HepG2 (cell line): Measurements from ENCODE around the gene TNNT1. TPM values are rescaled to one million over a fixed set of nuclear protein-coding genes. Genes with fewer than 3 reads are reported as not detected.

ENCODE experiments used
- ATAC-seq: fragments of 200-7000 bp; cut with Tn5 transposase; 3 replicates; pipeline ENCODE4 v1.9.1; 2020; ENCODE audit warnings: mild to moderate bottlenecking, moderate library complexity
- BruUV-seq: library from RNA; stranded (reverse); fragments of 400-500 nt; replicated peaks from 2 replicates; lab custom pipeline; 2021; lab: Mats Ljungman, UMichigan
- CTCF ChIA-PET: fragments of 300-600 bp; formaldehyde crosslinking; extraction: SDS; loops from one replicate; lab custom pipeline; 2021; ENCODE audit warnings: low total read pairs, inconsistent platforms, low intra/inter-chr PET ratio; lab: Yijun Ruan, JAX
- POLR2A ChIA-PET: fragments of 350-600 bp; sonication (Branson Sonifier 250); formaldehyde crosslinking; loops from one replicate; lab custom pipeline; 2020; ENCODE audit warnings: antibody characterized with exemption, inconsistent platforms; lab: Yijun Ruan, JAX
- DNase-seq: peaks from one replicate; pipeline ENCODE4 v3.0.0-alpha.2; 2015; ENCODE audit warnings: low spot score
- FAIRE-seq: peaks from 3 replicates; lab custom pipeline; 2011; peaks lifted over from hg19 to GRCh38; lab: Jason Lieb, UNC
- H2AFZ ChIP-seq: one replicate; pipeline ENCODE4 v1.6.1; 2011; ENCODE audit warnings: low read length, inconsistent platforms
- H3K27ac ChIP-seq: fragments of 300-600 bp; 3 replicates; pipeline ENCODE4 v1.8.0; 2011; ENCODE audit warnings: mixed run types, mild to moderate bottlenecking, mixed read lengths, low read length, inconsistent platforms; ENCODE audit not compliant: insufficient read depth; ENCODE audit errors: extremely low read length
- H3K27me3 ChIP-seq, 2 experiments: fragments of 200-600 bp in 1 of 2; 2 replicates in 1 of 2; 3 replicates in 1 of 2; pipeline versions ENCODE4 v1.6.0 to v1.8.0; 2011; ENCODE audit warnings: low read length in 2 of 2, mild to moderate bottlenecking in 2 of 2, moderate library complexity in 2 of 2, inconsistent platforms in 1 of 2; ENCODE audit not compliant: insufficient read depth in 2 of 2, control insufficient read depth in 1 of 2
- H3K36me3 ChIP-seq, 2 experiments: fragments of 200-600 bp in 1 of 2; replicated peaks in 1 of 2; 2 replicates in 1 of 2; 3 replicates in 1 of 2; pipeline versions ENCODE4 v1.5.1 to v1.8.0; 2011; ENCODE audit warnings: low read length in 2 of 2, inconsistent platforms in 1 of 2; ENCODE audit not compliant: insufficient read depth in 2 of 2, control insufficient read depth in 1 of 2
- H3K4me1 ChIP-seq: 2 replicates; pipeline ENCODE4 v1.5.1; 2012; ENCODE audit warnings: low read length, inconsistent platforms; ENCODE audit not compliant: insufficient read depth
- H3K4me2 ChIP-seq: 2 replicates; pipeline ENCODE4 v1.6.0; 2011; ENCODE audit warnings: low read depth, low read length, inconsistent platforms
- H3K4me3 ChIP-seq, 3 experiments: fragments of 200-600 bp in 1 of 3; sonication (generic), shearing (Covaris generic) in 1 of 3; replicated peaks in 1 of 3; 2 replicates each; pipeline ENCODE4 v1.5.1; 2011 to 2016; ENCODE audit warnings: low read length in 3 of 3, inconsistent platforms in 2 of 3, low read depth in 2 of 3, mild to moderate bottlenecking in 2 of 3, control low read depth in 1 of 3, mixed read lengths in 1 of 3; ENCODE audit not compliant: insufficient read depth in 1 of 3
- H3K79me2 ChIP-seq: one replicate; pipeline ENCODE4 v1.6.1; 2011; ENCODE audit warnings: low read length, inconsistent platforms; ENCODE audit not compliant: insufficient read depth
- H3K9ac ChIP-seq: 2 replicates; pipeline ENCODE4 v1.6.0; 2011; ENCODE audit warnings: mild to moderate bottlenecking, low read depth, low read length, inconsistent platforms; ENCODE audit not compliant: insufficient read depth
- H3K9me3 ChIP-seq: 2 replicates; pipeline ENCODE4 v1.5.1; 2012; ENCODE audit warnings: mild to moderate bottlenecking, low read length
- H4K20me1 ChIP-seq: 2 replicates; pipeline ENCODE4 v1.6.0; 2011; ENCODE audit warnings: inconsistent platforms, mild to moderate bottlenecking, low read length, moderate library complexity; ENCODE audit not compliant: insufficient read depth
- ARID4A ChIP-seq: sonication (generic); formaldehyde crosslinking; IDR thresholded peaks from 2 replicates; pipeline ENCODE4 v1.5.0; 2020; ENCODE audit warnings: mild to moderate bottlenecking, missing genetic modification reagents, borderline replicate concordance
- ESRRA ChIP-seq: sonication (generic); formaldehyde crosslinking; IDR thresholded peaks from 2 replicates; pipeline ENCODE4 v1.5.1; 2020; ENCODE audit warnings: mild to moderate bottlenecking, low read depth, missing genetic modification reagents
- HCFC1 ChIP-seq: fragments of 150-350 bp; IDR thresholded peaks from 2 replicates; pipeline ENCODE4 v1.6.1; 2014; ENCODE audit warnings: low read depth, low read length
- SIN3B ChIP-seq: fragments of 150-350 bp; IDR thresholded peaks from 2 replicates; pipeline ENCODE4 v1.6.1; 2014; ENCODE audit warnings: low read length
- SUZ12 ChIP-seq: fragments of 150-350 bp; IDR thresholded peaks from 2 replicates; pipeline ENCODE4 v1.6.1; 2014; ENCODE audit warnings: low read depth, low read length
- TBP ChIP-seq: sonication (generic); formaldehyde crosslinking; IDR thresholded peaks from 2 replicates; pipeline ENCODE4 v1.5.0; 2020; ENCODE audit warnings: missing genetic modification reagents
- THAP11 ChIP-seq: IDR thresholded peaks from 2 replicates; pipeline ENCODE4 v1.6.1; 2016; ENCODE audit warnings: missing biosample characterization, missing genetic modification reagents
- ZNF143 ChIP-seq: sonication (generic); formaldehyde crosslinking; IDR thresholded peaks from 2 replicates; pipeline ENCODE4 v1.4.0; 2020; ENCODE audit warnings: missing genetic modification reagents
- ZNF160 ChIP-seq: sonication (generic); formaldehyde crosslinking; IDR thresholded peaks from 2 replicates; pipeline ENCODE4 v1.8.0; 2022; ENCODE audit warnings: mild to moderate bottlenecking, inconsistent platforms, missing genetic modification reagents
- WGBS: methylation state at CpG from one replicate; pipeline ENCODE4 v1.1.6; 2017; ENCODE audit warnings: low lambda C conversion rate; 5-methylcytosine and 5-hydroxymethylcytosine counted together
- in situ Hi-C: cut with HindIII; loops from 2 replicates; pipeline ENCODE4 v1.10.0; 2017; ENCODE audit warnings: low pct_unique_long_range_greater_than_20kb; ENCODE audit not compliant: extremely low pct_ligation_motif_present
- intact Hi-C: fragments of 100-400 bp; cut with micrococcal nuclease; formaldehyde crosslinking; loops from one replicate; pipeline ENCODE4 v1.10.0; 2022; ENCODE audit not compliant: unreplicated experiment
- polyA plus RNA-seq, 8 experiments: library from polyadenylated mRNA; depleted of rRNA in 3 of 8; stranded (reverse) in 7 of 8; unstranded in 1 of 8; fragments of >200 nt; fragmentation: Illumina TruSeq in 4 of 8; extraction: Trizol in 4 of 8; gene quantifications; 2 replicates each; pipeline versions ENCODE4 v1.2.1 to v1.2.3, GENCODE V29; 2011 to 2016; ENCODE audit warnings: low read depth in 4 of 8, missing spikeins in 1 of 8, mixed read lengths in 1 of 8; ENCODE audit not compliant: insufficient read depth in 1 of 8
- total RNA-seq, 5 experiments: library from RNA; depleted of rRNA; stranded (reverse); fragments of >200 nt; fragmentation: Illumina TruSeq; extraction: Trizol; gene quantifications; 2 replicates each; pipeline ENCODE4 v1.2.3, GENCODE V29; 2016; ENCODE audit warnings: low read depth in 1 of 5

TNNT1 gene
- total and polyA plus RNA-seq, 2 of the 13 experiments (the other 11 are each of a cell fraction or from before 2014, with no cell fraction given) = 1.3 to 2.4 TPM

- TF ChIP-seq ARID4A (CRISPR knock-in tag) = no peak
These were observed 48.5 kb upstream of the TNNT1 start (continued) for GRCh38 chr19:55197528-55197927.

- intact Hi-C loops = loop anchor here (1.0 kb wide), 1 partner anchor 19 kb away; no protein-coding TSS in a partner anchor
These were observed 47.8 kb upstream of the TNNT1 start for GRCh38 chr19:55196803-55197202.

More at GRCh38 chr19:55196803-55197202, 47.8 kb upstream of the TNNT1 start:
- Histone ChIP-seq H2AFZ (no peak overlapping the region), H4K20me1 (peaks cover under 1% of the 10 kb centered on the region; the same call in 1 of the 2 replicates), H3K79me2 (no peaks in the 10 kb centered on the region), H3K27me3 (no peaks in the 10 kb centered on the region), H3K9me3 (no peaks in the 10 kb centered on the region), H3K4me3 (no peak overlapping the region), H3K36me3 (peaks cover 22 to 63% of the 10 kb centered on the region in 2 experiments), H3K27ac (no peak overlapping the region), H3K9ac (no peak overlapping the region), H3K4me1 (no peaks in the 10 kb centered on the region), H3K4me2 (no peak overlapping the region)
- ChIA-PET POLR2A (interaction anchor here (0.5 to 6.1 kb wide), 5 partner anchors 8 to 142 kb away, joined by 3 to 28 read pairs (median 3); partner anchors contain the start of gene PTPRH), CTCF (no interaction called here)
- ATAC-seq = no peak
- no peak for DNase-seq
- 95% methylated on average over 9 of the region's 10 CpGs for WGBS
- FAIRE-seq = no peak
- in situ Hi-C loops = no loop called here
- TF ChIP-seq ESRRA (CRISPR knock-in tag) (no peak), SIN3B (no peak), HCFC1 (peak; percentile 21; the same call in 1 of the 2 replicates), THAP11 (CRISPR knock-in tag) (peak; percentile 84), SUZ12 (peak; percentile 26; the same call in 1 of the 2 replicates), ZNF143 (CRISPR knock-in tag) (peak; percentile 77), TBP (CRISPR knock-in tag) (no peak), ZNF160 (no peak)
- TSS peak; percentile 29 for BruUV-seq
